ENCODE measurements around the gene SYCE3.

The SYCE3 gene

GRCh38 chr22:50516891-50517290 is 45.8 kb downstream of the SYCE3 start:
- DNase-seq, result no peak

DNA sequence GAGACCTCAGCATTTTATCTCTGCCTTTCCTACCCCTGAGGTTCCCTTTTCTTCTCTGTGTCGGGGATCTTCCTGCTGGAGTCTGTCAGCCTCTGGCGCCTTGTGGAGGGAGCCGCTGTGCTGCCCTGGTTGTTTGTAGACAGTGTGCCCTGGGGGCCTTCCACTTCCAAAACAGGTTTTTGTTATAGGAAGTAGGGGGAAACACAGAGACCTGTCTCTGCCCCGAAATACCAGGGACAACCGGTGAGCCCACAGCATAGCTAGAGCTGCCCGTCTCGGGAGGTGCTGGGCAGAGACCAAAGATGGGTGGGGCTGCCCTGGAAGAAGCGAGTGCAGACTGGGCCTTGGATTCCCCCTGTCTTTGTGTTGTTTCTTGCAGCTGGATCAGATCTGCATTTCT is 46.7 kb downstream of the SYCE3 start:
- no peak for DNase-seq

DNA sequence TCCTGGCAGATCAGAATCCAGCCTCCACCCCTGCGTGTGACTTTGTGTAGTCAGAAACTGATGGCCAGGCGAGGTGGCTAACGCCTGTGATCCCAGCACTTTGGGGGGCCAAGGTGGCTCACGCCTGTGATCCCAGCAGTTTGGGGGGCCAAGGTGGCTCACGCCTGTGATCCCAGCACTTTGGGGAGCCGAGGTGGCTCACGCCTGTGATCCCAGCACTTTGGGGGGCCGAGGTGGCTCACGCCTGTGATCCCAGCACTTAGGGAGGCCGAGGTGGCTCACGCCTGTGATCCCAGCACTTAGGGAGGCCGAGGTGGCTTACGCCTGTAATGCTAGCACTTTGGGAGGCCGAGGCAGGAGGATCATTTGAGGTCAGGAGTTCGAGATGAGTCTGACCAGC is 49.5 kb downstream of the SYCE3 start:
- no peak for DNase-seq

- no peak for DNase-seq
Observed at GRCh38 chr22:50508897-50509296, 53.8 kb downstream of the SYCE3 start.

GRCh38 chr22:50507991-50508884 is 54.5 kb downstream of the SYCE3 start, which contains the start of gene NCAPH2:
Gene NCAPH2 (plus strand): TSS chr22:50508224. CDS start chr22:50508338, 114 bp downstream.
- DNase-seq, result peak; percentile 96

- peak; percentile 94 for DNase-seq
Observed at GRCh38 chr22:50507421-50507990, 55.2 kb downstream of the SYCE3 start, which contains the start of gene LMF2. Gene LMF2 (minus strand): TSS chr22:50507702. CDS start chr22:50507675, 27 bp downstream.

GRCh38 chr22:50506611-50507420 is 55.9 kb downstream of the SYCE3 start:
- DNase-seq, result no peak

- no peak for DNase-seq
Observed at GRCh38 chr22:50505776-50506610, 56.7 kb downstream of the SYCE3 start.

GRCh38 chr22:50505276-50505775 is 57.4 kb downstream of the SYCE3 start:
- DNase-seq, result no peak

GRCh38 chr22:50504369-50505211 is 58.1 kb downstream of the SYCE3 start:
- DNase-seq, result no peak

DNA sequence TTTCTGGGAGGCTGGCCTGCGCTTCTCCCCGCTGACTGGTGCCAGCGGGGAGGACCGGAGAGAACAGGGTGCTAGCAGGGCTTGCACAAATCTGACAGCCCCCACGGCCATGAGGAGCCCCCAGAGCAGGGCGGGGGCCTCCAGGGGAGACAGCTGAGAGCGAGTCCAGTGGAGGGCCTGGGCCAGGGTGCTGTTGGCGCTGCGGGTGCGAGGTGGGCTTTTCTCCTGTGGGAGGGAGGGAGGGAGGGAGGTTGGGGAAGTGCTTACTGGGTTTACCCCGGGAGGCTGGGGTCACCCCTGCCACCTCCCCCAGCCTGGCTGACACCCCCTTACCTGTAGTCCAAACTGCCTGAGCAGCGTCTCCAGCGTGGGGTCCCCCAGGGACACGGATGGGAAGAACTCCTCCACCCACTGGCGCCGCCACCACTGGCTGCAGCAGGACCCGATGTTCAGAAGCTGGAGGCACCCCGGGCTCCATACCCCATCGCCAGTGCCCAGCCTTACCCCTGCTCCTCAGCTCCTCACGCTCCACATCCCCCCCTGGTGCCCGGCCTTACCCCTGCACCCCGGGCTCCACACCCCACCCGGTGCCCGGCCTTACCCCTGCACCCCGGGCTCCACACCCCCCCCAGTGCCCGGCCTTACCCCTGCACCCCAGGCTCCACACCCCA is 59.1 kb downstream of the SYCE3 start:
- no peak for DNase-seq

GRCh38 chr22:50502628-50503474 is 59.9 kb downstream of the SYCE3 start:
- no peak for DNase-seq

DNA sequence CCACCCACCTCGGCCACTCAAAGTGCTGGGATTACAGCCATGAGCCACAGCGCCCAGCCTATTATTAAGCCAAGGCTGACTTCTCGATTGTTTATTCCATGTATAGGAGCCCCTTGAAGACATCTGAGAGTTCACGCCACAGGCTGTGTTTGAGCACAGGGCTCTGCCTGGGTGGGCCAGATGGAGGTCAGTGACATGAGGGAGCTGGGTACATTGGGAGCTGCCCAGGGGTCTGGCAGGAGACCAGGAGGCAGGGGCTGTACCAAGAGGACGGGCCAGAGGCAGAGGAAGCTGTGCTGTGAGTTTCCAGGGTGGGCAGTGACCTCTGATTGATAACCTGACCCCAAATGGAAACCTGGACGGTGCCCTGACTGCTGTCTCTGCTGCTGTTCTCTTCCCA is 60.6 kb downstream of the SYCE3 start:
- no peak for DNase-seq
